HG03064 (cell line): ENCODE measurements around the gene SLC4A1.
A peak's percentile ranks its signal among the peaks of the same experiment; 100 is the strongest.

Source experiments
- ATAC-seq: cut with Tn5 transposase; IDR thresholded peaks from one replicate; pipeline ENCODE4 v1.9.1; 2021; ENCODE audit warnings: low read depth; ENCODE audit not compliant: unreplicated experiment

SLC4A1 gene

DNA sequence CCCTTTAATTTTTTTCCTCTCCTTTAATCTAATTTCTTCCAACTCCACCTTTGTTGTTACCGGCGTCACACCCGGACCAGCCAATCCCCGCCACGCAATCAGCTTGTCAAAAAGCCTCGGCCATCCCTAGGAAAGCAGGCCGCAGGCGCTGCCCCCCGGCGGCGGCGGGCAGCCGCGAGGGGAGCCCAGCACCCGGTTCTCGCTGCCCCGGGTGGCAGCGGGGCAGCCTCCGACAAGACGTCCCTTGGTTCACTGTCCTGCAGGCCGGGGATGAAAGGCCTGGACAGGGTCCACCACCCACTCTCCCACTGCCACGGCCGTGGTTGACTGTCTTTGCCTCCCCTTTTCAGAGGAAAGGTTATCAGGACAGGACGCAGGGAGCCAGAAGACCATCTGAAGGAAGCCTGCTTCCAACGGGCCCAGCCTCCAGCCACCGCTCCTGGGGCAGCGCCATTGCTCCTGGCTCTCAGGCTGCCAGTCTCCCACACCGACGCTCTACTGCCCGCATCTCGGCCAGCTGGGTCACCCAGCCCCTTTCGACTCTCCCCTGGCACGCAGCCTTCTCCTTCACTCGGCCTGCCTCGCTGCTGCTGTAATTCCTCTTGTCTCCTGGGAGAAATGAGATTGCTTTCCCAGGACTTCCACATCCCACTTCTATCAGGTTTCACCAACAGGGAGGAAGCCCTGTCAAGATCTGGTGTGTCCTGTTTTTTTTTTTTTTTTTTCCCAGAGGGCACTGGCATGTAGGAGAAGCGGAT lies 45.6 kb downstream of the SLC4A1 start:
- no peak for ATAC-seq

DNA sequence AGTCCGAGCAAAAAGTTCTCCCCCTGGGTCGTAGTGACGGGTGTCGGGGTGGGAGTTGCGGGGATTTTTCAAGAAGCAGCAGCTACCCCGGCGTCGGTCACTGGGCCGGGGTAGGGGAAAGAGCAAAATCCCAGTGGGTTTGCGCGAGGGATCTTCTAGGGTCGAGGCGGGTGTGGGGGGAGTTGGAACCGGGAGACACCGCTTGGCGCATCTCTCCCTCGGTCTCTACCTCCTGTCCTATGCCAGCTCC lies 46.1 kb downstream of the SLC4A1 start:
- no peak for ATAC-seq

DNA sequence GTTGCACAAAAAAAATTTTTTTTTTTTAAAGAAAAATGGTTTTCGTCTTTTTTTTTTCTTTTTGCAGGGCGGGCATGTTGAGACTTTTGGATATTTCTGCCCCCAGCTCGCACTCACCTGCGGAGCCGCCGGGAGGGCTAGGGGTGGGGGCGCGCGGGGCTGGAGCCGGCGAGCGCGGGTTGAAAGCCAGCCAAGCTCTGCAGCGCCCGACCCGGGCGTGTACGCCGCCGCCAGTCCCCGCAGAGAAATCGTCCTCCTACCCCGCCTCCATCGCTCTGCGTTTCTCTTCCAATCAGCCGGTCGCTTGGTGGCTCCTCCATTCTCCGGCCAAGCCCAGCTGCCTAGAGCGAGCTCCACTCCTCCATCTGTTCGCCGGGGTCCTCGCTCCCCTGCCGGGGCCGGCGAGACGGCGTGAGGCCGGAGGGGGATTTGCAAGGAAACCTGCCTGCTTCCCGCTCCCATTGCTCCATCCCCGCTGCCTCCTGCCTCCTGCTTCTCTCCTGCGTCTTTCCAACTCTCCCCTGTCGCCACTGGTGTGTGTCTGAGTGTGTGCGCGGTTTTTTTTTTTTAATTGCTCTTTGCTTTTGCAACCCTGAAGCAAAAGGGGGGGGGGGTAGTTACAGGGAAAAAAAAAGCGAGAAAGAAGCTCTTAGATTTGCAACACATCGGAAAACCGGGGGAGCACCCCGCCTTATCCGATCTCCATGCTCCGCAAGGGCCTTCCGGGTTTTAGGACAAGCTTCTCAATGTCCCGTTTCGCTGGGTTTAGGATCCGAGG lies 46.7 kb downstream of the SLC4A1 start:
- ATAC-seq = no peak

DNA sequence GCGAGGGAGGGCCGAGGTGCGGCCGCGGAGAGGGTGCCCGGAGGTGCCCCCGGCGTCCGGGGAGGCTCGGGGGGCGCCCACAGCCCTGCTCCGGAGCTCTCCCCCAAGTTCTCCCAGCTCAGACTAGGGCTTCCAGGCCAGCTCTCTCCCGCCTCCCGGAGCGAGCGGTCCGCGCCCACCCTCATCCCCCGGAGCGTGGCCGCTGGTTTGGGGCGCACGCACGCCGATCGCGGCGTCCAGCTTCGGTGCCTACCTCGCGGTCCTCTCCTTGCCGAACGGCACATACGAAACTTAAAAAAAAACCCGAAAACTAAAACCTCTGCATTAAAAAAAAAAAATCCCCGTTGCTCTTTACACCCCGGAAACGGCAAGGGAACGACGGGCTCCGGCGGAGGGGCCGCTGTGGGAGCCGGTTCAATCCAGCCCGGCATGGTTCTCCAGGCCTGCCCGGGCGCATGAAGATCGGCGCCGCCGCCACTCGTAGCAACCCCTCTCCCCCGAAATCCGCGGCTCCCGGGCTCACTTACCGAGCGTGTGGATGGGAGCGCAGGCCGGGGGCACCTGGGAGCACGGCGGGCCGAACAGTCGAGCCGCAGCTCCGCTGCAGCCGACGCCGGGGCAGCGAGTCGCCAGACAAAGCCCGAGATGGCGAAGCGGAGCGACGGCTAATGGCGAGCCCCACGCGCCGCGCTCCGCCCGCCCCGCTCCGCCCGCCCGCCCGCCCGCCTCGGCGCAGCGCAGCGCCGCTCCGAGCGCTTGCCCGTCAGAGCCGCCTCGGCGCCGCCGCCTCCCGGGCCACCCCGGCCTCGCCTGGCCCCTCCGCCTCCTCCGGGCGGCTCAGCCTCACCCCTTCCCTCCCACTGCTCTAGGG lies 47.5 kb downstream of the SLC4A1 start:
- ATAC-seq = no peak

DNA sequence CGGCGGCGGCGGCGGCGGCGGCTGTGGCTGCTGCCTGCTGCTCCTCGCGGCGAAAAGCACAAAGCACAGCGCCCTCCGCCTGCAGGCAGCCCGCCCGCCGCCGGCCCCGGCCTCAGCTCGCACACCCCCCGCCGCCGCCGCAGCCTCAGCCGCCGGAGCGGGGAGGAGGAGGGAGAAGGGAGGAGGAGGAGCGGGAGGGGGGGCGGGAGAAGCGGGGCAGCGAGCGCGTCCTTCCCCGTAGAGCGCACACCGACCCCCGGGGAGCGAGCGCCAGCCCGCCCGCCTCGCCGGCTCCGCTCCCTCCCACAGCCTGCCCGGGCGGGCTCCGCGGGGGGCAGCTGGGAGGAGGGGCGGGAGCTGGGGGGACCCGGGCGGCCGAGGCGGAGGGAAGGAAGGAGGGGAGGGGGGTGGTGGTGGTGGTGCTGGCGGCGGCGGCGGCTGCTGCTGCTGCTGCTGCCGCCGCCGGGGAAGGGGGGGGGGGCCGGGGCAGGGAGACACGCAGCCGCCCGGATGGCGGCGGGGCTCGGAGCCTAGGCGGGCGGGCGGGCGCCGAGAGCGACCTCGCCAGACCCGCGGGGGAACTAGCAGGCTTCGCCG lies 48.2 kb downstream of the SLC4A1 start, which contains the start of gene UBTF:
Gene UBTF, minus strand, starts transcription at position 60 of the 597 bp plus-strand sequence. CDS start 1,446 bp downstream, outside the sequence.
- peak; percentile 8 for ATAC-seq

DNA sequence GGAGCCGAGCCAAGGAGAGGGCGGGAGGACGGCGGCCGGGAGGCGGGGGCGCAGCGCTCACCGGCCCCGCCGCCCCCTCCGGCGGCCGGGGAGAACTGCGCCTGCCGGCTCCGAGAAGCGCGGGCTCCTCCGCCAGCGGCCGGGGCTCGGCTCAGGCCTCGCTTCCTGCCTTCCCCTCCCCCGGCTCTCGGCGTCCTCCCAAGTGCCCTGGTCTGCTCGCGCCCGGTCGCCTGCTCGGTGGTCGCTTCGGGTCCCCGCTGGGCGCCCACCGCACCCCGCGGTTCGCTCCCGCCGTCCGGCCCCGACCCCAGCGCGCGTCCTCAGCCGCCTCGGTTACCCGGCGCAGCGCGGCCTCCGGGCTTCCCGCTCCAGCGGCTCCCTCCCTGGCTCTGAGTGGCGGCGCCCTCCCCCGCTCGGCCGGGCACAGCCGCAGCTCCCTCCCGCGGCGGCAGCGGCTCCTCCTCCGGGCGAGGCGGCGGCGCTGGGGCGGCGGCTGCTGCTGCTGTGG lies 48.8 kb downstream of the SLC4A1 start:
- ATAC-seq = peak; percentile 37

DNA sequence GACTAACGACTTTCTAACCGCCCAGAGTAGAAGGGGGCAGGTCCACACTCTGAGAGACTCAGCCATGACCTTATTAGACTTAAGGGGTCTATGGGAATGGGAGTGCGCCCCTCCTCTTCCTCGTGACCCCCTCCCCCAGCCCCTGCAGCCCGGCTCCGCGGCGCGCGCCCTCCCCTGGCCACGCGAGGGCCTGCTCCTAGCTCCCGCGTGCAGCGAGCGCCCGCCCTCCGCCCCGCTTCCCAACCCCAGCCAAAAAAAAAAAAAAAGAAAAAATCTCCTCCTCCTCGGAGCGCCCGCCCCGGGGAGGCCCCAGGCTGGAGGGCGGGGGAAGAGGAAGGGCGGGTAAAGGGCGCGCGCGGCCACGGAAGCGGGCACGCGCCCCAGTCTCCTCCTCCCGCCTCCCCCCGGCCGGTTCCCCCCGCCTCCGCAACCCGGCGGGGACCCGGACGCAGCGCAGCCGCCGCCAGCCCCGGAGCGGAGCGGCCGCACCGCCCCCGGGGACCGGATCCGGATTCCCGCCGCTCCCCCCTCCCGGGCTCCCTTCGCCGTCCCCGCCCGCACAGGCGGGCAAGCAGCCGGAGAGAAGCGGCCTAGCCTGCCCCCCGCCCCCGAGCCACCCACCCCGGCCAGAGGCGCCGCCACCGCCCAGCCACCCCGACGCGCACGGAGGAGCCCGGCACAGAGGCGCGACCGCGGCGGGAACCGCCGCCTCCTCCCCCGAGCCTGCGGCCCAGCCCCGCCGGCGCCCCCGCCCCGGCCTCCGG lies 49.4 kb downstream of the SLC4A1 start:
- ATAC-seq = peak; percentile 17

DNA sequence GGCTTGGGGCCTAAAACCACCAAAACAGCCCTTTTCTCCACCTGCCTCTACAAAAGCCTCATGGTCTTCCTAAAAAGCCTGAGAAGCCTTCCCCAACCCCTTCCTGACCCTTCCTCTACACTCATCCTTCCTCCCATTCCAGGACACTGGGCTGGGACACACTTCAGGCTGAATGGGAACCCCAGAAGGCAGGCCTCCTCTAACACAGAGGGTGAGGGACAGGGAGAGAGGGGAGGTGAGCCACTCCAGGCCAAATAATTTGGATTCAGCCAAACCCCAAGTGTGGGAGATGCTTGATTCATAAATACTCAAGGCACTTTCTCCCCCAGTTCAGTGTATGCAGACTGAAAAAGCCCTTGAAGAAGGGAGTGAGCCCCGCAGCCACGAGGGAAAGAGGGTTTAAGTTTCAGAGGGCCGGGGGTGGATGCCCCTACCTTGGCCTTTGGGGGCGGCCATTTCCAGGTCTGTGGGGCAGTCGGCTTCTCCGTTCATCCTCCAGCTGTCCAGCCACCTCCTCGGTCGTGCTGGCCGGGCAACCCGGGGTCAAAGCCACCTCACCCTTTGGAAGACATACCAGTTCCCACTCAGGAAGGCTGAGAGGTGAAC lies 50.1 kb downstream of the SLC4A1 start:
- no peak for ATAC-seq

DNA sequence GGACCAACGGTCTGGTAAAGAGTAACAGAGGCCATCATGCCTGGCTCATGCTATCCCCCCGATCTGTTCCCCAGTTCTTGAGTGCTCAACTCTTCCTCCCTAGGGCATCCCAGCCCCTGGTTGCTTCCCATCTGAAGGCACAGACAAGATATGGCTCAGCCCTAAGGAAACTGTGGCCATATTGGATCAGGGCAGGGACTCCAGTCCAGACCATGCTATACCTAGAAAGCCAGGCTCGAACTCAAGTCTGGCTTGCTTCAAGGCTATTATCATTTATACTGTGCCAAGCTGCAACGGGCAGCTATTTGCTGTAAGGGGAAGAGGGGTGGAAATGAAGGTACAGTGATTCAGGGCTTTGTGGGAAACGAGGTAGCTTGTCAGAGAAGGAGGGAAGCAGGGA lies 51.2 kb downstream of the SLC4A1 start:
- ATAC-seq = no peak

DNA sequence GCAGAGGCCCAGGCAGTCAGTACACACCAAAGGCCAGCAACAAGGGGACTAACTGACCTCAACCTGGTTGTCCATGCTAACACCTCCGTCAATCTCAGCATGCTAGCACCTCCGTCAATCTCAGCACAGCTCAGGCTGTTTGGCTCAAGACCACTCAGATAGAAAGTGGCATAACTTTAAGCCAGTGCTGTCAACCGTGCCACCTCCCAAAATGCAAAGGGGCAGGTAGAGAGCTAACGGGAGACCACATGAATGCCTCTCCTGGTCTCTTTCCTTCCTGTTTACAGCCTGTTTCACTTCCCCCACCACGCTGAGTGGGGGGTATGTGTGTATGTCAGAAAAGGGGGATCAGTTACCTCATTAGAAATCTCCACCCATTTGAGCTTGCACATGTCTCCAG lies 51.8 kb downstream of the SLC4A1 start:
- no peak for ATAC-seq

DNA sequence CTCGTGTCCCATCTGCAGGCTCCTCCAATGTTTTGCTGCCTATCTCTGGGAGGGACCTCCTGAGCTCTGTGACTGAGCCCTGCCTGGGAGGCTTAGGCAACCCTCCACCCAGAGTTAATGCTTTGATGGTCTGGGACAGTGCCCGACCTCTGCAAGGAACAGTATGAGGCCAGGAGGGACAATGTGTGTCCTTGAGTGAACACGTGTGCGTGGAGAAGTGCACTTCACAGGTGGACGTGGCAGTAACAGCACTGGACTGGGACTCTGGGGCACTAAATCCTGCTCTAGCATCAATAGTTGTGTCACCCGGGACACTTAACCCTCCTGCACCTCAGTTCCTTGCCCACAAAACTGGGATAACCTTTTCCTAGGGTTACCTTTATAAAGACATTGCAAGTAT lies 53.0 kb downstream of the SLC4A1 start:
- no peak for ATAC-seq

DNA sequence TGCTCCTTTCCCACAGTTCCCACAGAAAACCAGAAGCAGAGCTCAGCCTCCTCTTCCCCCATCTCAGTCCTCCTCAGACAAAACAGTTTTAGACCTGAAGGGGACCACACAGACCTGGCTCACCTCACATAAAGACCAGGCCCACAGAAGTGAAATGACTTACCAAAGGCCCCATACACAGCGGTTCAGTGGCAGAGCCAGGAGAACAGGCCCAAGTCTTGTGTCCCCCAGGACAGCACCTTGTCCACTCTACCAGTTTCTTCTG lies 53.8 kb downstream of the SLC4A1 start:
- no peak for ATAC-seq

DNA sequence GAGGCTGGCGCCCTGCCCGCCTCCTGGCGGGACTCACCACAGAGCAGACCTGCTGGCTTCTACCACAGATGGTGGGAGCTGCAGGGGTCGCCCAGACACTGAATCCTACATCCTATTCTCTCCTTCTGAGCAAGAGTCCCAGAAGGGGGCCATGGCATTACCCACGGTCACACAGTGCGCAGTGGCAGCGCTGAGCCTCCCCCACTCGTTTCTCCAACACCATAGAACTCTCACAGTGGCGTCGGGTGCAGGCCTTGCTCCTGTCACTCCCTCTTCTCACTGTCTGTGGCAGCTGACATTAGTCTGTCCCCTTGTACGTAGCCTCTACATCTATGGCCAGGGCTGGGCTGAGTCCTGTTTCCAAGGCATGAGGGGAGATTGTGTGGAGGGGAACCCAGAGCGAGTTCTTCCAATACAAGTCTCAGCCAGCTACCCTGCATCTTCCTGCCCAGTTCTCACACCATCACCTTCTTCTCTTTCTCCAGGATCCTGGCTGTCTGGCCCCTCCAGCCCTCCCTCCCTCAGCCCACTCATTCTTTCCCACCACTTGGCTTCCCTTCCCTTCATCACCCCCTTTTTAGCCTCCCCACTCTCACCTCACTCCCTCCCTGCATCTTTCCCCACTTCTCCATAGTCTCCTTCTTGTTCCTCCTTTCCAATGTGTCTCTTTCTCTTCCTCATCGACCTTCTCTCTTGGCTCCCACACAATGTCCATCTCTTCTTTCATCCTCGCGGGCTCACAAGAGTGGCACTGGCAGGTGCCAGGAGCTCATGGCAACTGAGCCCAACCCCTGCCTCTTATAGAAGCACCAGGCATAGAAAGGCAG lies 54.3 kb downstream of the SLC4A1 start:
- ATAC-seq = no peak

DNA sequence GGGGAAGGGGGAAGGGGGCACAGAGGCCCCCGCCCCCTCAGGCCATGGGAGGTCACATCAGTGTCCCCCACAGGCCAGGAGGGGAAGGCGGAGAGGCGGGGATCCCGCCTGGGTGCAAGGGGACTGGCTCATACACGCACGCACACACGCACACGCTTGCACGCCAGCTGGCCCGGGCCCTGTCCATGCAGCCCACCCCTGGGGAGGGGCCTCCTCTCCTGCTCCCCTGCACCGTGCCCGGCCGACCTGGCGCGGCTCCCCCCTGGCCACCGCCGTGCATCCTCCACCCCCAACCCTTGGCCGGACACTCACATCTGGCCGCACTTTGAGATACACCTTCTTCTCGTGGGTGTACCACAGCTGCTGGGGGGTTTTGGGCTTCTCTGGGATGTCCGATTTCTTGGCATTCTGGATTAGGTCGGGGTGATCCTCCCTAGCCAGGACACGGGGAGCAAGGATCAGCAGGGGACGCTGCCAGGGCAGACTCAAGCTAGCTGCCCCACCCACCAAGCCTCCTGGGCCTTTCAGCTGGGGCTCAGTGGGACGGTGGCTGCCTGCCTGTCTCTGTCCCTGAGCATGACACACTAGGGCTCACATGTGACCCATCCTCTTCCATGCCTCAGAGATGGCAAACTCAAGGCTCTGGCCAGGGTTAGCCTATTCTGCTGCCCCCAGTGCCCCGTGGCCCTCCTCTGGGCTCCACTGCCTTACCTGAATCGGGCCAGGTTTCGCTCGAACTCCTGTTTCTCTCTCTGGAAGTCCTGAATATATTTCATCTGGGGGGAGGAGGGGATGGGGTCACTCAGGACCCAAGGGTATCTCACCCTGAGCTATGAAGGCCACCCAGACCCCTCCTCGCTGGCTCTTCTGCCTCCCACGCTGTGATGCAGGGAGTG lies 55.2 kb downstream of the SLC4A1 start:
- no peak for ATAC-seq

DNA sequence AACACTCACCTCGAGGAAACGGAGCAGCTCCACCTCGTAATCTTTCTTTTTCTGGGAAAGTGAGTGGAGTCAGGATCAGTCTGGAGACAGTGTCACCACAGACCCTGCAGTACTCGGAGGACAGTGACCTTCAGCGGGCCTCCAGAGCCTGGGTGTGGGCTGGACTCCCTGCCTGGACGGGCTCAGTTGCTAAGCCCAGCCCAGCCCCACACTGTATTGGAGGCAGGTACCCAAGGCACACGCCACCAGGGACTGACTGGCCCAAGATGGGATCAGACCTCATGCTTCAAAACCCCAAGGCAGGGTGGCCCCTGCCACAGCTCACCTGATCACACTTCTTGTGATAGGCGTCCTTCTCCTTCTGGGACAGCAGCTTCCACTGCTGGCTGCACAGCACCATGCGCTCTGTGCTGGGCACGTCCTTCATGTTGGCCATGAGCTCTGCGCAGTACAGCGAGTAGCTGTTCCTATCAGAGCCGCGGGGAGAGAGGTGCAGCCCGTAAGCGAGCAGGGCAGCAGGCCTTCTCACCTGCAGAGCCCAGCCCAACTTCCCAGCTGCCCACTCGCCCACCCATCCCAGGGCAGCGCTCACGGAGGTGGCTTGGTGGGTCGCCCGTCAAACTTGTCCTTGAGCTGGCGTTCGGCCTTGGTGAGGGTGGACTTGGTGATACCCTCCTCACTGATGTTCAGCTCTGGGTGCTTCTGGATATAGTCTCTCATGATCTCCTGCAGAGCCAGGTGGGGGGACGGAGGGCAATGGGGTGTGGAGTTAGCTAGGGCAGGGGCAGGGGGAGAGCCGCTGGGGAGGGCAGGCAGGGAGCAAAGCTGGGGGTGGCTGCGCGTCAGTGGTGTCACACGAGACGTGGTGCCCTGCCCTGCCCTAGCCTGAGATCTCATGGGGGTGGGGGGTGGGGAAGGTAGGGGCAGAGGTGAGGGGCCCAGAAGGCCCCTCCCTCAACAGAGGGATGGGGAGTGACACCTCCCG lies 56.4 kb downstream of the SLC4A1 start:
- ATAC-seq = no peak

DNA sequence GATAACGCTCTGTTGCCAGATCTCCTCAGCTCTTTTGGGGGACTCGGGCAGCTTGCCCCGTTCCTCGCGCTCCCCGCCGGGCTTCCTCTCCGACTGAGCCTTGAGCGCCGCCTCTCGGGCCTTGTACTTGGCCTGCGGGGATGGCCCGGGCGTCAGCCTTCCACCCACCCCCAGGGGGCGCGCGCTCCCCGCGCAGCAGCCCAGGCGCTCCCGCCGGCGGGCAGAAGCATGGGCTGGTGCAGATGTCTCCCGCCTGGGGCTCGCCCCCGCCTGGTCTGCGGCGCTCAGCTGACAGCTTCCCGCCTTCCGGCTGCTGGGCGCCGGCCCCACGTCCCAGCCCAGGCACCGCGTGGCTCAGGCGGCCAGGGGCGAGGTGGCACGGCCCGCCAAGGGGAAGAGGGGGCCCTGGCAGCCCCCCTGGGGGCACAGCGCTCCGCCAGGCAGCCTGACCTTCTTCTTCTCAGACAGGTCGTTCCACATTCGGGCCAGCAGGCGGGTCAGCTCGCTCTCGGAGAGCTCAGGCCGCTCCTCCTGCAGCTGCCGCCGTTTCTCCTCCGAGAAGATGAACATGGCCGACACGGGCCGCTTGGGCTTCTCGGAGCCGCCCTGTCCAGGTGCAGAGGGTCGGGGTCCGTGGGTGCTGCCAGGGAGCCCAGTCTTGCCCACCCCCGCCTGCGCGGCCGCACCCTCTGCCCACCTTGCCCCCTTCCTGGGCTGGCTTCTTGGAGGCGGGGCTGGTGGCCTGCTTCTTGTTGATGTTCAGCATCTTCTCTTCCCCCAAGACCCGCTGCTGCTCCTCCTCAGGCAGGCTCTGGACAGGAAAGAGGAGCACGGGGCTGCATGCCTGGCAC lies 57.4 kb downstream of the SLC4A1 start:
- ATAC-seq = no peak
